ENCODE measurements around the gene REST. TPM values are rescaled to one million over a fixed set of nuclear protein-coding genes. Genes with fewer than 3 reads are reported as not detected.

Gene REST, protein sequence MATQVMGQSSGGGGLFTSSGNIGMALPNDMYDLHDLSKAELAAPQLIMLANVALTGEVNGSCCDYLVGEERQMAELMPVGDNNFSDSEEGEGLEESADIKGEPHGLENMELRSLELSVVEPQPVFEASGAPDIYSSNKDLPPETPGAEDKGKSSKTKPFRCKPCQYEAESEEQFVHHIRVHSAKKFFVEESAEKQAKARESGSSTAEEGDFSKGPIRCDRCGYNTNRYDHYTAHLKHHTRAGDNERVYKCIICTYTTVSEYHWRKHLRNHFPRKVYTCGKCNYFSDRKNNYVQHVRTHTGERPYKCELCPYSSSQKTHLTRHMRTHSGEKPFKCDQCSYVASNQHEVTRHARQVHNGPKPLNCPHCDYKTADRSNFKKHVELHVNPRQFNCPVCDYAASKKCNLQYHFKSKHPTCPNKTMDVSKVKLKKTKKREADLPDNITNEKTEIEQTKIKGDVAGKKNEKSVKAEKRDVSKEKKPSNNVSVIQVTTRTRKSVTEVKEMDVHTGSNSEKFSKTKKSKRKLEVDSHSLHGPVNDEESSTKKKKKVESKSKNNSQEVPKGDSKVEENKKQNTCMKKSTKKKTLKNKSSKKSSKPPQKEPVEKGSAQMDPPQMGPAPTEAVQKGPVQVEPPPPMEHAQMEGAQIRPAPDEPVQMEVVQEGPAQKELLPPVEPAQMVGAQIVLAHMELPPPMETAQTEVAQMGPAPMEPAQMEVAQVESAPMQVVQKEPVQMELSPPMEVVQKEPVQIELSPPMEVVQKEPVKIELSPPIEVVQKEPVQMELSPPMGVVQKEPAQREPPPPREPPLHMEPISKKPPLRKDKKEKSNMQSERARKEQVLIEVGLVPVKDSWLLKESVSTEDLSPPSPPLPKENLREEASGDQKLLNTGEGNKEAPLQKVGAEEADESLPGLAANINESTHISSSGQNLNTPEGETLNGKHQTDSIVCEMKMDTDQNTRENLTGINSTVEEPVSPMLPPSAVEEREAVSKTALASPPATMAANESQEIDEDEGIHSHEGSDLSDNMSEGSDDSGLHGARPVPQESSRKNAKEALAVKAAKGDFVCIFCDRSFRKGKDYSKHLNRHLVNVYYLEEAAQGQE
- 10 to 100 TPM; 57.0 to 72.1 (median 67.4) TPM for total RNA-seq
- total RNA-seq (2013), result 68.6 TPM
- 64.4 to 178 (median 131) reads per million in 29 experiments for total RNA-seq

GRCh38 chr4:56907489-56908205, at the start of gene REST:
REST (plus strand) TSS chr4:56907900; CDS start chr4:56910639, 2,739 bp downstream.
- Mint-ChIP-seq H3K27ac (peak within 1 kb of the TSS; percentile 89 to 95), H3K27me3 (no peaks in the 10 kb centered on the region), H3K36me3 (peaks cover 8% of the 10 kb centered on the region), H3K4me3 (peak within 1 kb of the TSS; percentile 84 to 97 (median 93)), H3K9me3 (no peaks in the 10 kb centered on the region), H3K4me1 (peaks cover 42 to 49% (median 43%) of the 10 kb centered on the region in 3 donors)
- POLR2A ChIA-PET, result interaction anchor here (0.6 to 2.3 kb wide), 8 partner anchors 58 to 520 kb away, joined by 3 to 26 read pairs (median 4); partner anchors contain the start of genes NOA1 (in 2 of the 2), AASDH (in 1 of the 2) and POLR2B (in 1 of the 2)
- DNase-seq (peak; percentile 61 to 93 (median 77)), ATAC-seq (replicated peaks in 1 of 4) (peak; percentile 64 to 76 (median 70))
- Histone ChIP-seq H3K9me3 (no peaks in the 10 kb centered on the region), H3K4me3 (ENCODE audit: control insufficient read depth in 1 of 2, extremely low read depth in 1 of 2, low read length in 1 of 2) (peak within 1 kb of the TSS; percentile 74 to 84), H3K36me3 (ENCODE audit: control insufficient read depth in 2 of 2, extremely low read depth in 1 of 2, insufficient read depth in 1 of 2, low read length in 1 of 2) (peaks cover 3 to 7% of the 10 kb centered on the region in 2 donors), H3K27ac (ENCODE audit: low read length) (peak within 1 kb of the TSS; percentile 41), H3K27me3 (replicated peaks in 1 of 2; ENCODE audit: control insufficient read depth in 2 of 2, extremely low read depth in 1 of 2, insufficient read depth in 2 of 2, low read length in 1 of 2) (no peaks in the 10 kb centered on the region), H3K4me1 (ENCODE audit: control insufficient read depth in 1 of 2, extremely low read depth in 1 of 2, insufficient read depth in 2 of 2, low read length in 2 of 2) (peaks cover 28 to 33% of the 10 kb centered on the region in 2 experiments)
- under 1% methylated on average over 56 of the region's 74 CpGs for WGBS (ENCODE audit: insufficient coverage)
- CTCF ChIA-PET, result interaction anchor here (0.5 to 4.2 kb wide), 18 partner anchors 11 to 1511 kb away, joined by 3 to 22 read pairs (median 5); partner anchors contain the start of genes AASDH (in 2 of the 2), CEP135 (in 1 of the 2), NOA1 (in 1 of the 2) and PAICS (in 1 of the 2)

DNA sequence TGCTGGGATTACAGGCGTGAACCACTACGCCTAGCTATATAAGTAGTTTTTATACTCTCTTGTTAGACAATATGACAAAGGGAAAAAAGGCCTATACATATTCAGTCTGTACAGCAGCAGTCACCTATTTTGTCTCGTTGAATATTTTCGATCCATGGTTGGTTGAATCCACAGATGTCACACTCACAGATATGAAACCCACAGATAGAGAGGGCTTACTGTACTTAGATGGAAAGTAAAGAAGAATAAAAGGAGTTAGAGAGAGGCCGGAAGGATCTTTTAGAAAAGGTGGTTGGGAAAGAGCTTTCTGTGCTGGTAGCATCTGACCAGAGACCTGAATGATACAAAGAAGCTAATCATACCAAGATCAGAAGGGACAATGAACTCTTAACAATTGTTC, 47.9 kb upstream of the REST start:
- Histone ChIP-seq H3K4me1 (ENCODE audit: control insufficient read depth in 1 of 2, extremely low read depth in 1 of 2, insufficient read depth in 2 of 2, low read length in 2 of 2) (no peaks in the 10 kb centered on the region), H3K27me3 (replicated peaks in 1 of 2; ENCODE audit: control insufficient read depth in 2 of 2, extremely low read depth in 1 of 2, insufficient read depth in 2 of 2, low read length in 1 of 2) (no peaks in the 10 kb centered on the region), H3K4me3 (ENCODE audit: control insufficient read depth in 1 of 2, extremely low read depth in 1 of 2, low read length in 1 of 2) (no peak overlapping the region), H3K36me3 (ENCODE audit: control insufficient read depth in 2 of 2, extremely low read depth in 1 of 2, insufficient read depth in 1 of 2, low read length in 1 of 2) (no peaks in the 10 kb centered on the region), H3K27ac (ENCODE audit: low read length) (no peak overlapping the region), H3K9me3 (no peaks in the 10 kb centered on the region)
- Mint-ChIP-seq H3K27me3 (no peaks in the 10 kb centered on the region), H3K4me3 (no peak overlapping the region), H3K4me1 (no peaks in the 10 kb centered on the region), H3K9me3 (no peaks in the 10 kb centered on the region), H3K36me3 (no peaks in the 10 kb centered on the region), H3K27ac (no peak overlapping the region)
- ChIA-PET CTCF (no interaction called here), POLR2A (no interaction called here)
- WGBS (ENCODE audit: insufficient coverage), result no CpG with 5 or more reads among the region's 5 CpGs
- DNase-seq (no peak), ATAC-seq (replicated peaks in 1 of 4) (no peak)

DNA sequence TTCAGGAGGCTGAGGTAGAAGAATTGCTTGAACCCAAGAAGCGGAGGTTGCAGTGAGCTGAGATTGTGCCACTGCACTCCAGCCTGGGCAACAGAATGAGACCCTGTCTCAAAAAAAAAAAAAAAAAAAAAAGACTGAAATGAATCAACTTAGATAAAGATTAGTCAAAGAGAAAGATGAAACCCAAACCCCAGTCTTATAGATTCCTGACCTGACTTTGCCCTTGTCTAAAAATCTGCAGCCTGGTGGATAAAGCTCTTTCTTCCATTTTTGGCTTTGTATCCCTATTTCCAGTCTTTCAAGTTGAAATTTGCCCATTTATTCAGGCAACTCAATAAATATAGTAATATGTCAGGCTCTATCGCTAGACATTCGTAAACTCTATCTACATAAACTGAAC, 46.9 kb upstream of the REST start:
- H3K27ac ChIP-seq (ENCODE audit: low read length), result no peak overlapping the region
- no peak for ATAC-seq (replicated peaks in 1 of 4)

DNA sequence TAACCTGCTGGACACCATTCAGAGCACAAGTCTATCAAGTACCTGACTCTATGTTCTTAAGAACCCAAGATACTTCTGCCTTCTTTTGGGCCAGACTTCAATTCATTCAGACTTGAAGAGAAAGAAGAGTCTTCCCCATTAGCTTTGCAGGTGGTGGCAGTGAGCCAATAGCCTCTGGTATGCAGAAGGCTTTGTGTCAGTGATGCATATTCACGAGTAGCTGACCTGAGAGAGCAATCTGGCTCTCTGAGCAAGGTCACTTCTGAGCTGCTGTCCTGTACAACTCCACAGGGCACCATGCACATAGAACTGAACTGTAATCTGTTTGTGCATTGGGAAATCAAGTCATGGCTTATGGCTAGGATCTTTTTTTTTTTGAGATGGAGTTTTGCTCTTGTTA, 46.3 kb upstream of the REST start:
- H3K4me3 Mint-ChIP-seq, result no peak overlapping the region
- CTCF ChIA-PET, result no interaction called here
- POLR2A ChIA-PET, result no interaction called here
- Histone ChIP-seq H3K9me3 (no peaks in the 10 kb centered on the region), H3K4me1 (ENCODE audit: control insufficient read depth in 1 of 2, extremely low read depth in 1 of 2, insufficient read depth in 2 of 2, low read length in 2 of 2) (no peaks in the 10 kb centered on the region), H3K4me3 (ENCODE audit: control insufficient read depth in 1 of 2, extremely low read depth in 1 of 2, low read length in 1 of 2) (no peak overlapping the region), H3K36me3 (ENCODE audit: control insufficient read depth in 2 of 2, extremely low read depth in 1 of 2, insufficient read depth in 1 of 2, low read length in 1 of 2) (no peaks in the 10 kb centered on the region), H3K27ac (ENCODE audit: low read length) (no peak overlapping the region), H3K27me3 (replicated peaks in 1 of 2; ENCODE audit: control insufficient read depth in 2 of 2, extremely low read depth in 1 of 2, insufficient read depth in 2 of 2, low read length in 1 of 2) (no peaks in the 10 kb centered on the region)
- no peaks in the 10 kb centered on the region for H3K36me3 Mint-ChIP-seq
- H3K9me3 Mint-ChIP-seq, result no peaks in the 10 kb centered on the region
- H3K27me3 Mint-ChIP-seq, result no peaks in the 10 kb centered on the region
- H3K4me1 Mint-ChIP-seq, result no peaks in the 10 kb centered on the region
- DNase-seq (no peak), ATAC-seq (replicated peaks in 1 of 4) (no peak)
- 40% methylated on average over 1 of the region's 1 CpG for WGBS (ENCODE audit: insufficient coverage)
- H3K27ac Mint-ChIP-seq, result no peak overlapping the region

More for the DNA sequence above, 46.9 kb upstream of the REST start:
- no peak overlapping the region for H3K4me3 Mint-ChIP-seq
- no peak for DNase-seq
- H3K36me3 ChIP-seq (ENCODE audit: control insufficient read depth in 2 of 2, extremely low read depth in 1 of 2, insufficient read depth in 1 of 2, low read length in 1 of 2), result no peaks in the 10 kb centered on the region
- H3K9me3 Mint-ChIP-seq, result no peaks in the 10 kb centered on the region
- H3K27ac Mint-ChIP-seq, result no peak overlapping the region
- H3K4me1 ChIP-seq (ENCODE audit: control insufficient read depth in 1 of 2, extremely low read depth in 1 of 2, insufficient read depth in 2 of 2, low read length in 2 of 2), result no peaks in the 10 kb centered on the region
- H3K4me1 Mint-ChIP-seq, result no peaks in the 10 kb centered on the region
- POLR2A ChIA-PET, result no interaction called here
- H3K9me3 ChIP-seq, result no peaks in the 10 kb centered on the region
- H3K36me3 Mint-ChIP-seq, result no peaks in the 10 kb centered on the region
- no peaks in the 10 kb centered on the region for H3K27me3 Mint-ChIP-seq
- no peaks in the 10 kb centered on the region for H3K27me3 ChIP-seq (replicated peaks in 1 of 2; ENCODE audit: control insufficient read depth in 2 of 2, extremely low read depth in 1 of 2, insufficient read depth in 2 of 2, low read length in 1 of 2)
- CTCF ChIA-PET, result interaction anchor here (0.7 kb wide), 2 partner anchors 323 to 426 kb away, joined by 4 to 5 read pairs; no protein-coding TSS in a partner anchor
- no peak overlapping the region for H3K4me3 ChIP-seq (ENCODE audit: control insufficient read depth in 1 of 2, extremely low read depth in 1 of 2, low read length in 1 of 2)
- no CpG with 5 or more reads among the region's 3 CpGs for WGBS (ENCODE audit: insufficient coverage)

- WGBS (ENCODE audit: insufficient coverage), result 83% methylated on average over 2 of the region's 7 CpGs
- Histone ChIP-seq H3K9me3 (no peaks in the 10 kb centered on the region), H3K27me3 (replicated peaks in 1 of 2; ENCODE audit: control insufficient read depth in 2 of 2, extremely low read depth in 1 of 2, insufficient read depth in 2 of 2, low read length in 1 of 2) (peaks cover 0 to 5% of the 10 kb centered on the region in 2 experiments), H3K36me3 (ENCODE audit: control insufficient read depth in 2 of 2, extremely low read depth in 1 of 2, insufficient read depth in 1 of 2, low read length in 1 of 2) (no peaks in the 10 kb centered on the region), H3K27ac (ENCODE audit: low read length) (no peak overlapping the region), H3K4me3 (ENCODE audit: control insufficient read depth in 1 of 2, extremely low read depth in 1 of 2, low read length in 1 of 2) (no peak overlapping the region), H3K4me1 (ENCODE audit: control insufficient read depth in 1 of 2, extremely low read depth in 1 of 2, insufficient read depth in 2 of 2, low read length in 2 of 2) (no peaks in the 10 kb centered on the region)
- DNase-seq (no peak), ATAC-seq (replicated peaks in 1 of 4) (no peak)
- Mint-ChIP-seq H3K4me1 (no peaks in the 10 kb centered on the region), H3K27ac (no peak overlapping the region), H3K27me3 (no peaks in the 10 kb centered on the region), H3K36me3 (no peaks in the 10 kb centered on the region), H3K9me3 (no peaks in the 10 kb centered on the region), H3K4me3 (no peak overlapping the region)
- POLR2A ChIA-PET, result no interaction called here
- CTCF ChIA-PET, result interaction anchor here in 1 of 2 donors (0.7 kb wide), 1 partner anchor 30 kb away, joined by 6 read pairs; no protein-coding TSS in a partner anchor
Observed at GRCh38 chr4:56863441-56864139, 44.1 kb upstream of the REST start.

Measured in T-cell (primary cell).